Measurements from ENCODE around the gene ARHGAP24.

DNA sequence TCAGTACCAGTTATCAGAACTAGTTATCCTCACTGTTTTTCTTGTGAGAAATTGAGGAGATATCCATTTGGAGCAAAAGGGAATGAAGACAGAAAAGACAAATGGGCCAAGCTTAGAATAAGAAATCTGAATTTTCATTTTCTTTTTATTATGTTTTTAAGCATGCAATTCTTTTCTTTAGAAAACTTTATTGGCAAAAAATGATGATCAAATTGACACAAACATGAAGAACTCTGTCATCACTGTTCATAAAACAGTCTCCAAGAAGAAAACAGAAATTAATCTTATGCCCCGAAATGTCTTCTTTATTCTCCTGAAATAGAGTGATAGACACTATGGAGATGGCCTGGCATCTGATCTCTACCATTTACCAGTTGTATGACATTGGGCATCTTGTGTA lies 139.0 kb downstream of the ARHGAP24 start:
- TF ChIP-seq TAF1 (IDR thresholded peaks at IDR 0.05; ENCODE audit: borderline replicate concordance, low read depth, low read length) (no peak), MEF2B (IDR thresholded peaks at IDR 0.05; ENCODE audit: partially characterized antibody, poor library complexity, severe bottlenecking) (no peak), POLR2A (IDR thresholded peaks at IDR 0.05; ENCODE audit: low read depth, low read length) (no peak), EP300 (IDR thresholded peaks at IDR 0.05; ENCODE audit: borderline replicate concordance in 1 of 2, control insufficient read depth in 1 of 2, low read depth in 2 of 2, low read length in 2 of 2) (no peak), BCLAF1 (IDR thresholded peaks at IDR 0.05) (no peak), BHLHE40 (IDR thresholded peaks at IDR 0.05; ENCODE audit: borderline replicate concordance in 1 of 2, low read depth in 2 of 2, low read length in 1 of 2) (no peak)
- TF ChIP-seq, protein P1, sequence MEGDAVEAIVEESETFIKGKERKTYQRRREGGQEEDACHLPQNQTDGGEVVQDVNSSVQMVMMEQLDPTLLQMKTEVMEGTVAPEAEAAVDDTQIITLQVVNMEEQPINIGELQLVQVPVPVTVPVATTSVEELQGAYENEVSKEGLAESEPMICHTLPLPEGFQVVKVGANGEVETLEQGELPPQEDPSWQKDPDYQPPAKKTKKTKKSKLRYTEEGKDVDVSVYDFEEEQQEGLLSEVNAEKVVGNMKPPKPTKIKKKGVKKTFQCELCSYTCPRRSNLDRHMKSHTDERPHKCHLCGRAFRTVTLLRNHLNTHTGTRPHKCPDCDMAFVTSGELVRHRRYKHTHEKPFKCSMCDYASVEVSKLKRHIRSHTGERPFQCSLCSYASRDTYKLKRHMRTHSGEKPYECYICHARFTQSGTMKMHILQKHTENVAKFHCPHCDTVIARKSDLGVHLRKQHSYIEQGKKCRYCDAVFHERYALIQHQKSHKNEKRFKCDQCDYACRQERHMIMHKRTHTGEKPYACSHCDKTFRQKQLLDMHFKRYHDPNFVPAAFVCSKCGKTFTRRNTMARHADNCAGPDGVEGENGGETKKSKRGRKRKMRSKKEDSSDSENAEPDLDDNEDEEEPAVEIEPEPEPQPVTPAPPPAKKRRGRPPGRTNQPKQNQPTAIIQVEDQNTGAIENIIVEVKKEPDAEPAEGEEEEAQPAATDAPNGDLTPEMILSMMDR (IDR thresholded peaks at IDR 0.05 in 2 of 3, conservative IDR thresholded peaks at IDR 0.05 in 1 of 3; ENCODE audit: control insufficient read depth in 2 of 3, extremely low read depth in 1 of 3, insufficient read depth in 1 of 3, low read depth in 3 of 3, low read length in 3 of 3), result no peak
- TF ChIP-seq, protein P2, sequence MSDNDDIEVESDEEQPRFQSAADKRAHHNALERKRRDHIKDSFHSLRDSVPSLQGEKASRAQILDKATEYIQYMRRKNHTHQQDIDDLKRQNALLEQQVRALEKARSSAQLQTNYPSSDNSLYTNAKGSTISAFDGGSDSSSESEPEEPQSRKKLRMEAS (IDR thresholded peaks at IDR 0.05; ENCODE audit: low read depth, low read length), result no peak
- TF ChIP-seq, protein P3, sequence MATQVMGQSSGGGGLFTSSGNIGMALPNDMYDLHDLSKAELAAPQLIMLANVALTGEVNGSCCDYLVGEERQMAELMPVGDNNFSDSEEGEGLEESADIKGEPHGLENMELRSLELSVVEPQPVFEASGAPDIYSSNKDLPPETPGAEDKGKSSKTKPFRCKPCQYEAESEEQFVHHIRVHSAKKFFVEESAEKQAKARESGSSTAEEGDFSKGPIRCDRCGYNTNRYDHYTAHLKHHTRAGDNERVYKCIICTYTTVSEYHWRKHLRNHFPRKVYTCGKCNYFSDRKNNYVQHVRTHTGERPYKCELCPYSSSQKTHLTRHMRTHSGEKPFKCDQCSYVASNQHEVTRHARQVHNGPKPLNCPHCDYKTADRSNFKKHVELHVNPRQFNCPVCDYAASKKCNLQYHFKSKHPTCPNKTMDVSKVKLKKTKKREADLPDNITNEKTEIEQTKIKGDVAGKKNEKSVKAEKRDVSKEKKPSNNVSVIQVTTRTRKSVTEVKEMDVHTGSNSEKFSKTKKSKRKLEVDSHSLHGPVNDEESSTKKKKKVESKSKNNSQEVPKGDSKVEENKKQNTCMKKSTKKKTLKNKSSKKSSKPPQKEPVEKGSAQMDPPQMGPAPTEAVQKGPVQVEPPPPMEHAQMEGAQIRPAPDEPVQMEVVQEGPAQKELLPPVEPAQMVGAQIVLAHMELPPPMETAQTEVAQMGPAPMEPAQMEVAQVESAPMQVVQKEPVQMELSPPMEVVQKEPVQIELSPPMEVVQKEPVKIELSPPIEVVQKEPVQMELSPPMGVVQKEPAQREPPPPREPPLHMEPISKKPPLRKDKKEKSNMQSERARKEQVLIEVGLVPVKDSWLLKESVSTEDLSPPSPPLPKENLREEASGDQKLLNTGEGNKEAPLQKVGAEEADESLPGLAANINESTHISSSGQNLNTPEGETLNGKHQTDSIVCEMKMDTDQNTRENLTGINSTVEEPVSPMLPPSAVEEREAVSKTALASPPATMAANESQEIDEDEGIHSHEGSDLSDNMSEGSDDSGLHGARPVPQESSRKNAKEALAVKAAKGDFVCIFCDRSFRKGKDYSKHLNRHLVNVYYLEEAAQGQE (IDR thresholded peaks at IDR 0.05; ENCODE audit: low read depth, low read length), result no peak
